Mammary epithelial cell (primary cell): Measurements from ENCODE around the gene KLHL29.

Experiments used
- EZH2 ChIP-seq: IDR thresholded peaks from 2 replicates; pipeline ENCODE4 v1.6.1; 2012; ENCODE audit warnings: low read length, inconsistent platforms, borderline replicate concordance
- TF ChIP-seq, protein P1 (sequence below), 2 donors: IDR thresholded peaks in 1 of 2; conservative IDR thresholded peaks in 1 of 2; 2 replicates each; pipeline ENCODE4 v1.5.1; 2011 to 2012; ENCODE audit warnings: inconsistent platforms in 2 of 2, low read length in 2 of 2, mild to moderate bottlenecking in 2 of 2, control low read depth in 1 of 2, low read depth in 1 of 2; ENCODE audit not compliant: insufficient read depth in 1 of 2; ENCODE audit errors: extremely low read depth in 1 of 2

- TF ChIP-seq, protein P1, sequence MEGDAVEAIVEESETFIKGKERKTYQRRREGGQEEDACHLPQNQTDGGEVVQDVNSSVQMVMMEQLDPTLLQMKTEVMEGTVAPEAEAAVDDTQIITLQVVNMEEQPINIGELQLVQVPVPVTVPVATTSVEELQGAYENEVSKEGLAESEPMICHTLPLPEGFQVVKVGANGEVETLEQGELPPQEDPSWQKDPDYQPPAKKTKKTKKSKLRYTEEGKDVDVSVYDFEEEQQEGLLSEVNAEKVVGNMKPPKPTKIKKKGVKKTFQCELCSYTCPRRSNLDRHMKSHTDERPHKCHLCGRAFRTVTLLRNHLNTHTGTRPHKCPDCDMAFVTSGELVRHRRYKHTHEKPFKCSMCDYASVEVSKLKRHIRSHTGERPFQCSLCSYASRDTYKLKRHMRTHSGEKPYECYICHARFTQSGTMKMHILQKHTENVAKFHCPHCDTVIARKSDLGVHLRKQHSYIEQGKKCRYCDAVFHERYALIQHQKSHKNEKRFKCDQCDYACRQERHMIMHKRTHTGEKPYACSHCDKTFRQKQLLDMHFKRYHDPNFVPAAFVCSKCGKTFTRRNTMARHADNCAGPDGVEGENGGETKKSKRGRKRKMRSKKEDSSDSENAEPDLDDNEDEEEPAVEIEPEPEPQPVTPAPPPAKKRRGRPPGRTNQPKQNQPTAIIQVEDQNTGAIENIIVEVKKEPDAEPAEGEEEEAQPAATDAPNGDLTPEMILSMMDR (conservative IDR thresholded peaks at IDR 0.05 in 1 of 2, IDR thresholded peaks at IDR 0.05 in 1 of 2; ENCODE audit: extremely low read depth in 1 of 2, insufficient read depth in 1 of 2, low read depth in 1 of 2, low read length in 2 of 2): no peak
- no peak for TF ChIP-seq EZH2
Measured at GRCh38 chr2:23595021-23595420, 210.0 kb downstream of the KLHL29 start.
